GM10248 (cell line): ENCODE results near the gene PPP2R3C.

Source experiments
- CTCF ChIA-PET: fragments of 300-600 bp; sonication (Branson Sonifier 250); formaldehyde crosslinking; extraction: SDS; loops from one replicate; lab custom pipeline; 2021; ENCODE audit warnings: antibody characterized with exemption; lab: Yijun Ruan, JAX
- POLR2A ChIA-PET: fragments of 350-650 bp; sonication (Branson Sonifier 250); formaldehyde crosslinking; extraction: SDS; loops from one replicate; lab custom pipeline; 2020; ENCODE audit warnings: antibody characterized with exemption; lab: Yijun Ruan, JAX
- DNase-seq: peaks from one replicate; pipeline ENCODE4 v3.0.0; 2012; ENCODE audit errors: extremely low spot score
- TF ChIP-seq, protein P1 (sequence below): IDR thresholded peaks from 2 replicates; pipeline ENCODE4 v1.5.1; 2012; ENCODE audit warnings: mild to moderate bottlenecking, low read depth; ENCODE audit errors: extremely low read depth, missing control alignments, control extremely low read depth

PPP2R3C gene

GRCh38 chr14:35121026-35121886, 534 bp downstream of the PPP2R3C start:
- DNase-seq, result no peak
- TF ChIP-seq, protein P1, sequence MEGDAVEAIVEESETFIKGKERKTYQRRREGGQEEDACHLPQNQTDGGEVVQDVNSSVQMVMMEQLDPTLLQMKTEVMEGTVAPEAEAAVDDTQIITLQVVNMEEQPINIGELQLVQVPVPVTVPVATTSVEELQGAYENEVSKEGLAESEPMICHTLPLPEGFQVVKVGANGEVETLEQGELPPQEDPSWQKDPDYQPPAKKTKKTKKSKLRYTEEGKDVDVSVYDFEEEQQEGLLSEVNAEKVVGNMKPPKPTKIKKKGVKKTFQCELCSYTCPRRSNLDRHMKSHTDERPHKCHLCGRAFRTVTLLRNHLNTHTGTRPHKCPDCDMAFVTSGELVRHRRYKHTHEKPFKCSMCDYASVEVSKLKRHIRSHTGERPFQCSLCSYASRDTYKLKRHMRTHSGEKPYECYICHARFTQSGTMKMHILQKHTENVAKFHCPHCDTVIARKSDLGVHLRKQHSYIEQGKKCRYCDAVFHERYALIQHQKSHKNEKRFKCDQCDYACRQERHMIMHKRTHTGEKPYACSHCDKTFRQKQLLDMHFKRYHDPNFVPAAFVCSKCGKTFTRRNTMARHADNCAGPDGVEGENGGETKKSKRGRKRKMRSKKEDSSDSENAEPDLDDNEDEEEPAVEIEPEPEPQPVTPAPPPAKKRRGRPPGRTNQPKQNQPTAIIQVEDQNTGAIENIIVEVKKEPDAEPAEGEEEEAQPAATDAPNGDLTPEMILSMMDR, result no peak
- POLR2A ChIA-PET, result interaction anchor here (0.5 to 1.8 kb wide), 7 partner anchors 10 to 283 kb away, joined by 3 to 14 read pairs (median 3); partner anchors contain the start of genes NFKBIA and PSMA6
- CTCF ChIA-PET, result interaction anchor here (0.9 to 1.5 kb wide), 3 partner anchors 10 to 299 kb away, joined by 3 to 4 read pairs (median 3); no protein-coding TSS in a partner anchor

DNA sequence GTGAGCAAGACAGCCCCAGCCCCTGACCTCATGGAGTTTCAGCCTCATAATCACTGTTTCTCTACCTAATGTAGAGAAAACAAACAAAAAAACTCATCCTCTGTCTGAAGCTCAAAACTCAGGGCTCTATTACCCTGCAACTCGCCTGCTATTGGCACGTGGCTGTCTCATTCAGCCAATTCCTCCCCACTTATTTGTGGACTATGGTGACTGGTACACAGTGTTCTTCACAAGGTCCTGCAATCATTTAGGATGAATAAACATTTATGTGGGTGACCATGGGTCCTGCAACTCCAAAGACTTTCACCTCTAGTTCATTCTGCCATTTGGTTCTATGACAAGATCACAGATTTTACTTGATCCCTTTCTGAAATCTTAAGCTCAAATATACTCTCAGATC, 4.7 kb downstream of the PPP2R3C start:
- POLR2A ChIA-PET, result no interaction called here
- CTCF ChIA-PET, result interaction anchor here (0.8 to 1.5 kb wide), 2 partner anchors 17 to 300 kb away, joined by 3 read pairs; no protein-coding TSS in a partner anchor
- TF ChIP-seq, protein P1, result no peak
- DNase-seq, result no peak

DNA sequence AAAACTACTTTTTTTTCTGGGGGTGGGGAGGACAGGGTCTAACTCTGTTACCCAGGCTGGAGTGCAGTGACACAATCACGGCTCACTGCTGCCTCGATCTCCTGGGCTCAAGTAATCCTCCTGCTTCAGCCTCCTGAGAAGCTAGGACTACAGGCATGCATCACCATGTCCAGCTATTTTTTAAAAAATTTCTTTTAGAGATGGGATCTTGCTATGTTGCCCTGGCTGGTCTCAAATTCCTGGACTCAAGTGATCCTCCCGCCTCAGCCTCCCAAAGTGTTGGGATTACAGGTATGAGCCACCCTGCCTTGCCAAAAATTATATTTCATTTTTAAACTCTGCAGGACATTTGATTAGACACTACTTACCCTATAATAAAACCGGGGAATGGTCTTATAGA, 5.5 kb downstream of the PPP2R3C start:
- TF ChIP-seq, protein P1, result no peak
- ChIA-PET POLR2A (no interaction called here), CTCF (interaction anchor here (1.5 to 1.6 kb wide), 2 partner anchors 299 to 301 kb away, joined by 3 read pairs; no protein-coding TSS in a partner anchor)
- no peak for DNase-seq

- POLR2A ChIA-PET, result no interaction called here
- TF ChIP-seq, protein P1, result no peak
- CTCF ChIA-PET, result interaction anchor here (1.1 to 1.4 kb wide), 2 partner anchors 10 to 308 kb away, joined by 3 to 4 read pairs; no protein-coding TSS in a partner anchor
- no peak for DNase-seq
These were observed 7.8 kb downstream of the PPP2R3C start for GRCh38 chr14:35114036-35114435.

- POLR2A ChIA-PET, result no interaction called here
- no peak for DNase-seq
- TF ChIP-seq, protein P1, result no peak
- CTCF ChIA-PET, result interaction anchor here (1.4 kb wide), 1 partner anchor 11 kb away, joined by 3 read pairs; no protein-coding TSS in a partner anchor
These were observed 8.4 kb downstream of the PPP2R3C start for GRCh38 chr14:35113308-35113950.

DNA sequence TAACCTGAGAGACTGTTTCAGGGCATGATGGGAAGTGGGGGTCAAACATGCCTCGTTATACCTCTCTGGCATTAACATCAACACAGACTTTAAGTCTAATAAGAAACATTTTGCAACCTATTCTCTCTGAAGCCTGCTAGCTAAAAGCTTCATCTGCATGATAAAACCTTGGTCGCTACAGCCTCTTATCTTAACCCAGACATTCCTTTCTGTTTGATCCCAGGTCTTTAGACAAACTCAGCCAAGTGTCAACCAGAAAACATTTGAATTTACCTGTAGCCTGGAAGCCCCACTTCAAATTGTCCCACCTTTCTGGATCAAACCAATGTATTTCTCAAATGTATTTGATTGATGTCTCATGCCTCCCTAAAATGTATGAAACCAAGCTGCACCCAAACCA, 9.1 kb downstream of the PPP2R3C start:
- CTCF ChIA-PET, result no interaction called here

More for the DNA sequence above, 9.1 kb downstream of the PPP2R3C start:
- POLR2A ChIA-PET, result no interaction called here
- DNase-seq, result no peak
- TF ChIP-seq, protein P1, result no peak
